PFSK-1 (cell line): Measurements from ENCODE around the gene GATM.

Source experiments
- FOXP2 ChIP-seq: optimal IDR thresholded peaks from 2 replicates; pipeline ENCODE3; 2011; ENCODE audit warnings: borderline replicate concordance, control low read depth, inconsistent platforms; ENCODE audit not compliant: insufficient read depth; ENCODE audit errors: extremely low read length, extremely low read depth
- POLR2AphosphoS5 ChIP-seq: IDR thresholded peaks from 2 replicates; pipeline ENCODE4 v1.6.1; 2012; ENCODE audit warnings: low read depth, mild to moderate bottlenecking, control low read depth, low read length, moderate library complexity
- SIN3A ChIP-seq: IDR thresholded peaks from 2 replicates; pipeline ENCODE4 v1.6.1; 2012; ENCODE audit warnings: mild to moderate bottlenecking, low read length, moderate library complexity, borderline replicate concordance; ENCODE audit not compliant: insufficient read depth
- TAF1 ChIP-seq: IDR thresholded peaks from 2 replicates; pipeline ENCODE4 v1.6.1; 2012; ENCODE audit warnings: low read length, control low read depth, borderline replicate concordance; ENCODE audit not compliant: insufficient read depth
- TF ChIP-seq, protein P1 (sequence below), 2 experiments: IDR thresholded peaks; 2 replicates each; pipeline versions ENCODE4 v1.6.1 to v1.8.0; 2011 to 2012; ENCODE audit warnings: low read depth in 2 of 2, low read length in 2 of 2, control low read depth in 1 of 2, inconsistent platforms in 1 of 2, mild to moderate bottlenecking in 1 of 2, moderate library complexity in 1 of 2; ENCODE audit not compliant: insufficient read depth in 1 of 2

Gene GATM

DNA sequence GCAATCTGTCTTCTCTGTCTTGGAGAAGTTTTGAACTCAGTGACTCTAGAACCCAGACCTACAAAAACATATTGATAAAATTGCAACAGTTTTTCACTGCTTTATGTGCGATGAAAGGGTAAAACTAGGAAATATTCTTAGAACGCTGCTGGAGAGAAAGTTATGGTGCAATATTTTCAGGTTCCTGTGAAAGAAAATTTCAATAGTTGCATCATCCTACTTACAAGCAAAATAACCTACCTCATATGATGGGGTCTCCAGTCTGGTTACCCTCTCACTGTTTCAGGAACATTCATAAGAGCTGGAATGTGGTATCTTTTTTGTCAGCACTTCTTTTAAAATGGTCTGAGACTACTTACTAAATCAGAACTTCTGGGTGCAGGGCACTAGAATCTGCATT is 27.1 kb downstream of the GATM start:
- TF ChIP-seq FOXP2 (no peak), POLR2AphosphoS5 (no peak), TAF1 (no peak), SIN3A (no peak)
- TF ChIP-seq, protein P1, sequence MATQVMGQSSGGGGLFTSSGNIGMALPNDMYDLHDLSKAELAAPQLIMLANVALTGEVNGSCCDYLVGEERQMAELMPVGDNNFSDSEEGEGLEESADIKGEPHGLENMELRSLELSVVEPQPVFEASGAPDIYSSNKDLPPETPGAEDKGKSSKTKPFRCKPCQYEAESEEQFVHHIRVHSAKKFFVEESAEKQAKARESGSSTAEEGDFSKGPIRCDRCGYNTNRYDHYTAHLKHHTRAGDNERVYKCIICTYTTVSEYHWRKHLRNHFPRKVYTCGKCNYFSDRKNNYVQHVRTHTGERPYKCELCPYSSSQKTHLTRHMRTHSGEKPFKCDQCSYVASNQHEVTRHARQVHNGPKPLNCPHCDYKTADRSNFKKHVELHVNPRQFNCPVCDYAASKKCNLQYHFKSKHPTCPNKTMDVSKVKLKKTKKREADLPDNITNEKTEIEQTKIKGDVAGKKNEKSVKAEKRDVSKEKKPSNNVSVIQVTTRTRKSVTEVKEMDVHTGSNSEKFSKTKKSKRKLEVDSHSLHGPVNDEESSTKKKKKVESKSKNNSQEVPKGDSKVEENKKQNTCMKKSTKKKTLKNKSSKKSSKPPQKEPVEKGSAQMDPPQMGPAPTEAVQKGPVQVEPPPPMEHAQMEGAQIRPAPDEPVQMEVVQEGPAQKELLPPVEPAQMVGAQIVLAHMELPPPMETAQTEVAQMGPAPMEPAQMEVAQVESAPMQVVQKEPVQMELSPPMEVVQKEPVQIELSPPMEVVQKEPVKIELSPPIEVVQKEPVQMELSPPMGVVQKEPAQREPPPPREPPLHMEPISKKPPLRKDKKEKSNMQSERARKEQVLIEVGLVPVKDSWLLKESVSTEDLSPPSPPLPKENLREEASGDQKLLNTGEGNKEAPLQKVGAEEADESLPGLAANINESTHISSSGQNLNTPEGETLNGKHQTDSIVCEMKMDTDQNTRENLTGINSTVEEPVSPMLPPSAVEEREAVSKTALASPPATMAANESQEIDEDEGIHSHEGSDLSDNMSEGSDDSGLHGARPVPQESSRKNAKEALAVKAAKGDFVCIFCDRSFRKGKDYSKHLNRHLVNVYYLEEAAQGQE (IDR thresholded peaks at IDR 0.05; ENCODE audit: insufficient read depth in 1 of 2, low read depth in 2 of 2, low read length in 2 of 2): no peak

DNA sequence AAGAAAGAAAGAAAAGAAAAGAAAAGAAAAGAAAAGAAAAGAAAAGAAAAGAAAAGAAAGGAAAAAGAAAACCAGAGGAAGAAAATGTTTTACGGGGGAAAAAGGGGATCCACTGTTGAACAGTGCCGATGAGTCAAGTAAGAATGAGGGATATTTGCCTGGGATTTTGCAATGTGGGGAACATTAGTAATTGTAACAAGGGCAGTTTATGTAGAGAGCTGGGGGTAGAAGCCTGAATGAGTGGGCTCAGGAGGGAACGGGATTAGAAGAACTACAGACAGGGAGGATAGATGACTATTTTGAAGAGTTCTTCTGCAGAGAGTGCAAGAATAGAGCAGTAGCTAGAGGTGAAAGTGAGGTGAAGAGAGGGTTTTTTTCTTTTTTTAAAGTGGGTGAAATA is 28.7 kb downstream of the GATM start:
- TF ChIP-seq FOXP2 (no peak), TAF1 (no peak), SIN3A (no peak), POLR2AphosphoS5 (no peak)
- TF ChIP-seq, protein P1 (IDR thresholded peaks at IDR 0.05; ENCODE audit: insufficient read depth in 1 of 2, low read depth in 2 of 2, low read length in 2 of 2): no peak

DNA sequence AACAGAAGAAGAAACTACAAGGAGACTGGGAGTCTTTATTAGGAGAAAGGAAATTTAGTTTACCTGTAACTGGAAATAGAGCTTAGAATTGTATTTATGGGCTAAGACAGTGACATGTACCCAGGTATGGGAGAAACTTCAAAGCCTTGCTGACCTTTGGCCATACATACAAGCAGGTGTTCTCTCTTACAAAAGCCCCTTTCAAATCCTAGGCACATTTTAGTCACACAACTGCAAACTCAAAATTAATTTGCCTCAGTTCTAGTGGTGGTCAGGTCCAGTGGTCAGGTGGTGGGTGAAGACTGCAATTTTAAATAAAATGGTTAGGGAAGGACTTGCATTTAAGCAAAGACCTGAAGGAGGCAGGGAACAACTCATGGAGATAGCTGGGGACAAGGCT is 30.4 kb downstream of the GATM start:
- no peak for TF ChIP-seq POLR2AphosphoS5
- TF ChIP-seq, protein P1 (IDR thresholded peaks at IDR 0.05; ENCODE audit: insufficient read depth in 1 of 2, low read depth in 2 of 2, low read length in 2 of 2): no peak

DNA sequence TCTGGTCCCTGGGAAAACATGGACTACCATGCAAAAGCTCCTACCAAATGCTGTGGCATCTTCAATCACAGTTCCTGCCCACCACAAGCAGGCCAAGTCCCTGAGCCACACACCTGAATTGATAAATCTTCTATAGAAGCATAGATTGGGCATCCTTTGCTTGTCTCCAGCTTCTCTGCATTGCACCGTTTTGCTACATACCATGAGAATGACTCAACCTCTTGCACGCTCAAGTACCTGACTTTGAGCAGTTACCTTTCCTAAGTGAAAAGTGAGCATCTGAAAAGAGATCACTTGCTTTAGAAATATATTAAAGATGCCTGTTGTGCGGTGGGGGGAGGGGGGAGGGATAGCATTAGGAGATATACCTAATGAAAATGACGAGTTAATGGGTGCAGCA is 31.3 kb downstream of the GATM start:
- TF ChIP-seq TAF1 (no peak), SIN3A (no peak), FOXP2 (no peak), POLR2AphosphoS5 (no peak)
- TF ChIP-seq, protein P1 (IDR thresholded peaks at IDR 0.05; ENCODE audit: insufficient read depth in 1 of 2, low read depth in 2 of 2, low read length in 2 of 2): no peak

DNA sequence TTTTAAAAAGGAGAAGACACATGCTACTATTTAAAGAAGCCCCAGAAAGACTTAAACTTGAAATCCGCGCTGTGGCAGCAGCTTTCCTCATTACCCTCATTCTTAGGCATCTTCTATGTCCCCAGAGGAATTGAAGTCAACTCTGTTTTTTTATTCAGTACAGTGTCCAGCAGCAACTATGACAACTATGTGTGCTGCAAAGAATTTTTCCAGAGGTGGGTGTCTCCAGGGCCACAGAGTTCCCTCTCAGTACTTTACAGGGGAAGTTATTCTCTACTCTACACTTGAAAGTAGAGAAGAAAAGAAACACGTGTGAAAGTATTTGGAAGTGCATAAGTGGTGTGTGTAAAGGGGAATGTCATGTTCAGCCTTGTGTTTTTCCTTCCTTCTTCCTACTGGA is 32.0 kb downstream of the GATM start:
- no peak for TF ChIP-seq SIN3A
- TF ChIP-seq POLR2AphosphoS5: no peak
- TF ChIP-seq, protein P1 (IDR thresholded peaks at IDR 0.05; ENCODE audit: insufficient read depth in 1 of 2, low read depth in 2 of 2, low read length in 2 of 2): no peak
- no peak for TF ChIP-seq TAF1
- no peak for TF ChIP-seq FOXP2
